GM20431 (cell line): ENCODE results near the gene PRXL2C.
"Not testable (repeated sequence)": the region's sequence is repeated elsewhere in the genome, so short reads cannot be mapped to it uniquely, and the experiment has no call there.

Experiments used
- in situ Hi-C: fragments of 300-500 bp; cut with MseI, MboI; formaldehyde crosslinking; loops from one replicate; pipeline ENCODE4 v1.15.0; 2020; ENCODE audit warnings: low sequenced_read_pairs; ENCODE audit not compliant: unreplicated experiment

Gene PRXL2C

DNA sequence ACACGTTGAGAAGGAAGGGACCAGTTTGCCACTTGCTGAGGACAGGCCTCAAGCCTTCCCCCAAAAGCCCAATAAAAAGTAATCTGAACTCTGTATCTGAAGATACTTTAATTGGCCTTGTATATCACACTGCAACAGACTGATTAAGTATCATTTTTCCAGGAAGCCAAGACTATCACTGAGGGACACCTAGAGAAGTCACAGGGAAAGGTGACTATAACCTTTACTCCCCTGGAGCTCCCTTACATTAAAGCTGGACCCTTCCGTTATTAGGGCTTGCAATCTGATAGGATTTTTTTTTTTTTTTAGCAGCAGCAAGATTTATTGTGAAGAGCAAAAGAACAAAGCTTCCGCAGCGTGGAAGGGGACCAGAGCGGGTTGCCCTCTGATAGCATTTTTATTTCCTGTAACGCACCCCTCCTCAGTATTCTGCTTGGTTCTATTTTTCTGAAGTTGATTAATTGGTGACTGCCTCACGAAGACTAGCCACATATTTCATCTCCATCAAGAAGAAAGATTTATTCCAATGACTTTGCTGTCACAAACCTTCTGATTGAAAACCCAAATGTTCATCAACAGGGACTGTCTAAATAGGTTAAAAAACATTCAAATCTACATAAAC is 38.2 kb downstream of the PRXL2C start:
- in situ Hi-C loops: no loop called here

GRCh38 chr9:96615411-96615810 is 39.7 kb downstream of the PRXL2C start:
- in situ Hi-C loops: no loop called here

- in situ Hi-C loops: not testable (repeated sequence)
Observed at GRCh38 chr9:96614664-96615063, 40.5 kb downstream of the PRXL2C start.

GRCh38 chr9:96612966-96613589 is 42.0 kb downstream of the PRXL2C start:
- in situ Hi-C loops: no loop called here

DNA sequence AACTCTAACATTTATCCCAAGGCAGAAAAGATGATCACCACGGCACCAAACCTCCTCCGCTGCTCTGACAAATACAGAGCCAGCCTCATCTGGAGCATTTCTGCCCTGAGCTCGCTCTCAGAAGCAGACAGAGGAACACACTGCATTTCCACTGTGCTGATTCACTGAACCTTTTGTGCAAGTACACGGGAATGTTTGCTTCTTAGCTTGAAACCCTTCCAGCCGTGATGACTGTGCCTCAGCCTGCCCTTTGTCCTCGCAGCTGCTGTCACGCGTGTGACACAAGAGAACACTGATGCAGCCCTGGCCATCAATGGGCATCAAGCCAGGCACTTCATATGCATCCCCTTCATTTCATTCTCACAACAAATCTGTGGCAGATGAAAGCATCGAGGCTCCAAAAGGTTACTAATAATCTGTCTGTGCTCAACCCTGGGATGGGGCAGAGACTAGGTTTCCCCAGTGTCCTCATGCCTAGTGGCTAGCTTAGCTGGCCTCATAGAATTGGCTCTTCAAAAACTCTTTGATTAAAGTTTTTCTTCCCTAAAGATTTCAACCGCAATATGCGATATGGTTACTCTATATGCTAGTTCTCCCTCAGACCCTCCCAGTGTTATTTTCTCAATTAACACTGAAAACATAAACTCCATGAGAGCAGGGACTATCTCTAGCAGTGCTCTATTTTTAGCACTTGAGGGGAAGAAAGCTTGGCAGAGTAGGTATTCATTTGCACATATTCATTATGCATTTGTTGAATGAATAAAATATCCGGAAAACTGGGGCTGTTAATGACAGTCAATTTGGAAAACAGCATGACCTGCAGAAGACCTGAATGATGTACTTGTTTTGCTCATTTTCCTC is 42.8 kb downstream of the PRXL2C start:
- in situ Hi-C loops: no loop called here

GRCh38 chr9:96611302-96611701 is 43.8 kb downstream of the PRXL2C start:
- in situ Hi-C loops: no loop called here

DNA sequence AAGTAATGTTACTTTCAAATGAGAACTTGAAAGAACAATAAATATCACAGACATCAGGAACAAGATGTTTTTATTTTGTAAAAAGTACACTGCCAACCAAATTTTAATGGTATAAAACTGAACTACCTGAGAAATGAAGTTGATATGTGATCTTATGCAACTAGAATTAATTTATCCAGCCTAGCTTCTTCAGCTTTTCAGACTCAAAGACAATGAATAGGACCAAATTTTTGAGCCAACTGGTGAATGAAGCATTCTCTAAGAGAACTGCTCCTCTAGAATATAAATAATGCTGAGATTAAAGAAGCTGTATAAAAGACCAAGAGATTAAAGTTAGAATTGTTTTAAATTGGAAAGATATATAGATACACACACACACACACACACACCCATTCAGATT is 45.4 kb downstream of the PRXL2C start:
- in situ Hi-C loops: no loop called here

- in situ Hi-C loops: no loop called here
Observed at GRCh38 chr9:96607971-96608370, 47.1 kb downstream of the PRXL2C start.

DNA sequence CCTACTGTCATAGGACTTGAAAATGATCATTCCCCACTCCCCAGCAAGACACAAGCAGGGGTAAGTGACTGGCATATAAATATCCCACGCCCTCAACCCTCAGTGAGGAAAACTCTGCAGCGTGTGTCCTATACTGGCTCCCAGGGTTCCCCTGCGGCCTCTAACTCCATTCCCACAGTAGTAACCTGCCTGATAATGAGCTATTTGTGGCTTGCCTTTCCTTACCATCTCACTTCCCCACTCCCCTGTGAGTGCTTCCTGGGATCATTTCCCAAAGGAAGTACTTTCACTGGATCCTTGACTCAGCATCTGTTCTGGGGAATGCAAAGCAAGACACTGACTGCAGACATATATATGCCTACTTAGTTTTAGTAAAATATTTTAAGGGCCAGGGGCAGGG is 49.8 kb downstream of the PRXL2C start:
- in situ Hi-C loops: no loop called here

DNA sequence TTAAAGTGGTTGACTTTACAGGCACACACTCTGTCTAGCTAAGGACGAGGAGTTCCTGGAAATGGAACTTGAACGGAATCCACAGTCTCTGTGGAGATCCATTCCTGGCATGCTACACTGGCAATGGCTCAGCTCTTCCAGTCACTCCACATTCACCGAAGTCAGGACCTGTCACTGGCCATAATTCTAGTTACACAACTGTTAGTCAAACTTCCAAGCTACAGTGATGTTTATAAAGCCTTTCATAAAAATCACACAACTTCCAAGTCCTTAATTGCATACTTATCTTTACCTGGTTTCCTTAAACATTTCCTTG is 51.2 kb downstream of the PRXL2C start:
- in situ Hi-C loops: no loop called here

DNA sequence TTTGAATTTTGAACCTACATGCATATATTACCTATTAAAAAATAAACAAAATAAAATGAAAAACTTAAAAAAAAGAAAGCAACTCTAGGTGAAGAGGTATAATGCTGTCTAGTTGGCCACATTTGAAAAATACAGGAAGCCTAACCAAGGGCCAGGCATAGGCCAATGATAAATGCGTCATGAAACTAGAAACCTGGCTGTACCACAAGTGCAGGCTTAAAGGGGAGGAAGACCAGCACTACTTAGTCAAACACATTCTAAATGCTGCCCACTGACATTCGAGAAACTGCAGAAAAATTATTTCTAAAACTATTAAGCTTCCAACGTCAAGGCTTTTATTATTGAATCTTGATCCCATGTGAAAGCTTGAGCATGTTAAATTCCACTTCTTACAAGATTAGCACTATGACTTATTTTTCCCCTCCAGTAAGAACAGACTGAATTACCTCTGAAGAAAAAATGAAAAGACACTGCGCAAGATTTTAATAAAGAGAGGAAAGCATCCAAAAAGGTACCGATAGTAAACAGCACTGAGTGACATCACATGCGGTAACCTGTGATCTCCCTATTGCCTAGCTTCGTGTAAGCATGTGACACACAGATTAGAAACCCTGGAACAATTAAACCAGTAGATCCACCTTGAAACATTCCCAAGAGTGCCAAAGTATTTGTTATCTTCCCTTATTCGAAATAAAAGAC is 51.7 kb downstream of the PRXL2C start:
- in situ Hi-C loops: no loop called here

- in situ Hi-C loops: no loop called here
Observed at GRCh38 chr9:96599298-96599697, 55.8 kb downstream of the PRXL2C start.

DNA sequence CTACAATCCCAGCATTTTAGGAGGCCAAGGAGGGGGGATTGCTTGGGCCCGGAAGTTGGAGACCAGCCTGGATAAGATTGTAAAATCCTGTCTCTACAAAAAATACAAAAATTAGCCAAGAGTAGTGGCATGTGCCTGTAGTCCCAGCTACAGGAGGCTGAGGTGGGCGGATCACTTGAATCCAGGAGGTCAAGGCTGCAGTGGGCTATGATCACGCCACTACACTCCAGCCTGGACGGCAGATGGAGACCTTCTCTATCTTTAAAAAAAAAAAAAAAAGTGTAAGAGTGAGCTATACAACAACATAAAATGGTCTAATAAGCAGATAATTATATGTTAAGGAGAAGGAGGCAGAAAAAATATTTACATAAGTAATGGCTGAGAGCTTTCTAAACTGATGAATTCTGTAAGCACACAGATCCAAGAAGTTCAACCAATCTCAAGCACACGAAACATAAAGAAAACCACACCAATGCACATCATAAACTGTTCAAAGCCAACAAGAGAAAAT is 58.5 kb downstream of the PRXL2C start:
- in situ Hi-C loops: no loop called here
